AG09309 (cell line): ENCODE measurements around the gene PEX5L.
"Not testable (repeated sequence)": the region's sequence is repeated elsewhere in the genome, so short reads cannot be mapped to it uniquely, and the experiment has no call there.

Experiments used
- DNase-seq: peaks from one replicate; pipeline ENCODE4 v3.0.0-alpha.2; 2010; ENCODE audit warnings: low read depth
- H3K4me3 ChIP-seq: 2 replicates; pipeline ENCODE4 v1.5.1; 2011; ENCODE audit warnings: mild to moderate bottlenecking, low read depth, low read length, moderate library complexity; ENCODE audit not compliant: control insufficient read depth
- CTCF ChIP-seq: IDR thresholded peaks from 2 replicates; pipeline ENCODE4 v1.5.1; 2011; ENCODE audit warnings: mild to moderate bottlenecking, low read depth, low read length, inconsistent platforms; ENCODE audit not compliant: insufficient read depth, control insufficient read depth; ENCODE audit errors: missing control alignments

Gene PEX5L

GRCh38 chr3:180017846-180018245 lies 18.9 kb downstream of the PEX5L start:
- H3K4me3 ChIP-seq, result no peak overlapping the region
- no peak for DNase-seq
- TF ChIP-seq CTCF, result no peak

GRCh38 chr3:180011927-180012326 lies 24.8 kb downstream of the PEX5L start:
- TF ChIP-seq CTCF, result no peak
- H3K4me3 ChIP-seq, result no peak overlapping the region
- DNase-seq, result no peak

- DNase-seq, H3K4me3 ChIP-seq: not testable (repeated sequence)
Observed at GRCh38 chr3:180008318-180008717, 28.4 kb downstream of the PEX5L start.

- TF ChIP-seq CTCF, result no peak
- DNase-seq, result no peak
- no peak overlapping the region for H3K4me3 ChIP-seq
Observed at GRCh38 chr3:180004542-180004941, 32.2 kb downstream of the PEX5L start.

GRCh38 chr3:180002006-180002405 lies 34.7 kb downstream of the PEX5L start:
- no peak for TF ChIP-seq CTCF
- no peak overlapping the region for H3K4me3 ChIP-seq
- DNase-seq, result no peak

- no peak overlapping the region for H3K4me3 ChIP-seq
- TF ChIP-seq CTCF, result no peak
- no peak for DNase-seq
Observed at GRCh38 chr3:180000500-180000899, 36.2 kb downstream of the PEX5L start.

GRCh38 chr3:179995406-179995805 lies 41.3 kb downstream of the PEX5L start:
- H3K4me3 ChIP-seq, result no peak overlapping the region
- DNase-seq, result no peak
- no peak for TF ChIP-seq CTCF
